Breast epithelium (tissue), 4 donors: ENCODE results near the gene TAOK1. TPM values are rescaled to one million over a fixed set of nuclear protein-coding genes. Genes with fewer than 3 reads are reported as not detected.

ENCODE experiments used
- DNase-seq, 2 donors: peaks; one replicate each; pipeline ENCODE4 v3.0.0-alpha.2; 2019; ENCODE audit warnings: low spot score in 2 of 2
- H3K27ac ChIP-seq, 2 donors: fragments of 200-600 bp; sonication (generic) in 1 of 2; one replicate each; pipeline ENCODE4 v1.5.1; 2016 to 2019; ENCODE audit warnings: mild to moderate bottlenecking in 1 of 2
- H3K27me3 ChIP-seq, 2 donors: fragments of 200-600 bp; sonication (generic) in 1 of 2; one replicate each; pipeline versions ENCODE4 v1.5.1 to v1.6.0; 2017 to 2019; ENCODE audit warnings: control low read depth in 1 of 2, mild to moderate bottlenecking in 1 of 2
- H3K36me3 ChIP-seq: fragments of 200-600 bp; one replicate; pipeline ENCODE4 v1.5.1; 2019
- H3K4me1 ChIP-seq, 2 donors: fragments of 200-600 bp; sonication (generic); one replicate each; pipeline ENCODE4 v1.5.1; 2016 to 2019; ENCODE audit warnings: control low read depth in 1 of 2
- H3K4me3 ChIP-seq, 3 donors: fragments of 200-600 bp; sonication (generic); 1 replicate in 2 of 3; 2 replicates in 1 of 3; pipeline ENCODE4 v1.5.1; 2016 to 2019; ENCODE audit warnings: mild to moderate bottlenecking in 3 of 3, moderate library complexity in 2 of 3
- H3K9me3 ChIP-seq, 2 donors: fragments of 200-600 bp; sonication (generic) in 1 of 2; one replicate each; pipeline ENCODE4 v1.5.1; 2016 to 2019; ENCODE audit warnings: control low read depth in 1 of 2
- CTCF ChIP-seq, 3 donors: fragments of 450-650 bp; IDR thresholded peaks; one replicate each; pipeline ENCODE4 v1.5.1; 2016 to 2017; ENCODE audit warnings: antibody characterized with exemption in 3 of 3, mild to moderate bottlenecking in 3 of 3, moderate library complexity in 3 of 3
- POLR2A ChIP-seq: fragments of 450-650 bp; IDR thresholded peaks from one replicate; pipeline ENCODE4 v1.6.1; 2016; ENCODE audit warnings: antibody characterized with exemption, mild to moderate bottlenecking, moderate library complexity
- POLR2AphosphoS5 ChIP-seq, 3 donors: sonication (generic); formaldehyde crosslinking; IDR thresholded peaks; one replicate each; pipeline ENCODE4 v1.6.1; 2017; ENCODE audit warnings: antibody characterized with exemption in 3 of 3
- intact Hi-C: fragments of 100-400 bp; cut with DNase I; formaldehyde crosslinking; loops from one replicate; pipeline ENCODE4 v1.15.1; 2023; ENCODE audit warnings: low total_unique reads
- total RNA-seq, 3 donors: library from RNA; depleted of rRNA; stranded (reverse); fragments of >200 nt; gene quantifications; one replicate each; pipeline ENCODE4 v1.1.0, GENCODE V29; 2016

Gene TAOK1
- total RNA-seq, 3 donors from 2014 or later, result 62.6 to 77.1 (median 67.8) TPM

- peaks cover 17% of the 10 kb centered on the region for H3K36me3 ChIP-seq
- H3K4me1 ChIP-seq, result peaks cover 5 to 8% of the 10 kb centered on the region in 2 donors
- intact Hi-C loops, result no loop called here
- peak overlapping the region; percentile 28 to 62 (median 40) for H3K4me3 ChIP-seq
- H3K9me3 ChIP-seq, result no peaks in the 10 kb centered on the region
- peak in 1 of 2 donors; percentile 49 for DNase-seq
- H3K27me3 ChIP-seq, result no peaks in the 10 kb centered on the region
- TF ChIP-seq POLR2AphosphoS5 (IDR thresholded peaks at IDR 0.05), result no peak
- TF ChIP-seq CTCF (IDR thresholded peaks at IDR 0.05), result peak; percentile 23 to 63 (median 53)
- no peak for TF ChIP-seq POLR2A
- peak overlapping the region; percentile 14 to 39 for H3K27ac ChIP-seq
Observed at GRCh38 chr17:29572691-29573557, 182.8 kb downstream of the TAOK1 start.

GRCh38 chr17:29573558-29573869, 183.4 kb downstream of the TAOK1 start:
- peaks cover 5 to 8% of the 10 kb centered on the region in 2 donors for H3K4me1 ChIP-seq
- TF ChIP-seq POLR2A, result no peak
- no peak for TF ChIP-seq POLR2AphosphoS5 (IDR thresholded peaks at IDR 0.05)
- TF ChIP-seq CTCF (IDR thresholded peaks at IDR 0.05), result no peak
- intact Hi-C loops, result no loop called here
- peak in 1 of 2 donors; percentile 22 for DNase-seq
- H3K4me3 ChIP-seq, result no peak overlapping the region
- peaks cover 17% of the 10 kb centered on the region for H3K36me3 ChIP-seq
- no peak overlapping the region for H3K27ac ChIP-seq
- H3K27me3 ChIP-seq, result no peaks in the 10 kb centered on the region
- no peaks in the 10 kb centered on the region for H3K9me3 ChIP-seq

GRCh38 chr17:29573871-29574731, 183.9 kb downstream of the TAOK1 start:
- intact Hi-C loops, result no loop called here
- peak in 1 of 2 donors; percentile 42 for DNase-seq
- H3K9me3 ChIP-seq, result no peaks in the 10 kb centered on the region
- H3K36me3 ChIP-seq, result peaks cover 17% of the 10 kb centered on the region
- H3K27me3 ChIP-seq, result no peaks in the 10 kb centered on the region
- H3K4me3 ChIP-seq, result no peak overlapping the region
- H3K27ac ChIP-seq, result no peak overlapping the region
- H3K4me1 ChIP-seq, result peaks cover 5 to 8% of the 10 kb centered on the region in 2 donors
- no peak for TF ChIP-seq CTCF (IDR thresholded peaks at IDR 0.05)
- TF ChIP-seq POLR2AphosphoS5 (IDR thresholded peaks at IDR 0.05), result no peak
- no peak for TF ChIP-seq POLR2A

GRCh38 chr17:29574732-29575510, 184.8 kb downstream of the TAOK1 start:
- H3K9me3 ChIP-seq, result no peaks in the 10 kb centered on the region
- TF ChIP-seq POLR2AphosphoS5 (IDR thresholded peaks at IDR 0.05), result no peak
- no peak for TF ChIP-seq CTCF (IDR thresholded peaks at IDR 0.05)
- TF ChIP-seq POLR2A, result no peak
- H3K36me3 ChIP-seq, result peaks cover 17% of the 10 kb centered on the region
- H3K4me3 ChIP-seq, result no peak overlapping the region
- peaks cover 4 to 5% of the 10 kb centered on the region in 2 donors for H3K4me1 ChIP-seq
- no peak overlapping the region for H3K27ac ChIP-seq
- no peaks in the 10 kb centered on the region for H3K27me3 ChIP-seq
- intact Hi-C loops, result no loop called here
- DNase-seq, result peak in 1 of 2 donors; percentile 45
